Type B pancreatic cell (in vitro differentiated cells): ENCODE data around the gene CEP104. TPM values are rescaled to one million over a fixed set of nuclear protein-coding genes. Genes with fewer than 3 reads are reported as not detected.

Experiments
- DNase-seq: peaks from one replicate; pipeline ENCODE4 v3.0.0; 2021; ENCODE audit warnings: mixed read lengths; ENCODE audit not compliant: unreplicated experiment; ENCODE audit errors: extremely low spot score
- H3K27ac Mint-ChIP-seq: 2 replicates; pipeline ENCODE4 v1.8.0; 2021; ENCODE audit warnings: mild to moderate bottlenecking, mixed read lengths
- H3K27me3 Mint-ChIP-seq: 2 replicates; pipeline ENCODE4 v1.8.0; 2021; ENCODE audit warnings: mixed read lengths
- H3K36me3 Mint-ChIP-seq: 2 replicates; pipeline ENCODE4 v1.8.0; 2021; ENCODE audit warnings: mixed read lengths
- H3K4me1 Mint-ChIP-seq: one replicate; pipeline ENCODE4 v1.8.0; 2021; ENCODE audit warnings: mixed read lengths; ENCODE audit not compliant: unreplicated experiment
- H3K4me3 Mint-ChIP-seq: 2 replicates; pipeline ENCODE4 v1.8.0; 2021; ENCODE audit warnings: mild to moderate bottlenecking, mixed read lengths
- H3K9me3 Mint-ChIP-seq: 2 replicates; pipeline ENCODE4 v1.8.0; 2021; ENCODE audit warnings: mixed read lengths
- CTCF ChIP-seq: fragments of 200-600 bp; sonication (generic); conservative IDR thresholded peaks from 2 replicates; pipeline ENCODE4 v1.5.0; 2021; ENCODE audit warnings: antibody characterized with exemption, mild to moderate bottlenecking
- total RNA-seq: library from RNA; stranded (reverse); gene quantifications from 2 replicates; pipeline ENCODE4 v1.2.1, GENCODE V29; 2021; ENCODE audit warnings: low replicate concordance

The CEP104 gene
- total RNA-seq, 1 donor from 2014 or later: 41.9 TPM

- H3K36me3 Mint-ChIP-seq: no peaks in the 10 kb centered on the region
- TF ChIP-seq CTCF: no peak
- DNase-seq: no peak
- H3K27me3 Mint-ChIP-seq: no peaks in the 10 kb centered on the region
- H3K4me3 Mint-ChIP-seq: no peak overlapping the region
- peaks cover 21% of the 10 kb centered on the region for H3K4me1 Mint-ChIP-seq
- no peaks in the 10 kb centered on the region for H3K9me3 Mint-ChIP-seq
- H3K27ac Mint-ChIP-seq: peak overlapping the region; percentile 61
Measured at GRCh38 chr1:3904006-3904842, 47.2 kb upstream of the CEP104 start.

- H3K4me3 Mint-ChIP-seq: no peak overlapping the region
Measured at GRCh38 chr1:3903141-3904005, 46.4 kb upstream of the CEP104 start.

GRCh38 chr1:3902571-3903091, 45.6 kb upstream of the CEP104 start:
- Mint-ChIP-seq H3K4me3 (peak overlapping the region; percentile 37), H3K4me1 (peaks cover 28% of the 10 kb centered on the region), H3K9me3 (peaks cover 5% of the 10 kb centered on the region), H3K27ac (no peak overlapping the region), H3K27me3 (no peaks in the 10 kb centered on the region), H3K36me3 (peaks cover 8% of the 10 kb centered on the region)
- no peak for DNase-seq
- no peak for TF ChIP-seq CTCF

More at GRCh38 chr1:3903141-3904005, 46.4 kb upstream of the CEP104 start:
- no peak for DNase-seq
- H3K27ac Mint-ChIP-seq: peak overlapping the region; percentile 61
- H3K36me3 Mint-ChIP-seq: peaks cover 7% of the 10 kb centered on the region
- H3K4me1 Mint-ChIP-seq: peaks cover 28% of the 10 kb centered on the region
- H3K9me3 Mint-ChIP-seq: peaks cover 4% of the 10 kb centered on the region
- TF ChIP-seq CTCF: no peak
- H3K27me3 Mint-ChIP-seq: no peaks in the 10 kb centered on the region

- no peak for DNase-seq
- H3K4me1 Mint-ChIP-seq: peaks cover 32% of the 10 kb centered on the region
- no peak for TF ChIP-seq CTCF
- H3K27ac Mint-ChIP-seq: no peak overlapping the region
- H3K4me3 Mint-ChIP-seq: no peak overlapping the region
- H3K36me3 Mint-ChIP-seq: peaks cover 12% of the 10 kb centered on the region
- H3K27me3 Mint-ChIP-seq: no peaks in the 10 kb centered on the region
- H3K9me3 Mint-ChIP-seq: peaks cover 5% of the 10 kb centered on the region
Measured at GRCh38 chr1:3902111-3902511, 45.1 kb upstream of the CEP104 start.

- Mint-ChIP-seq H3K4me3 (peak overlapping the region; percentile 98), H3K9me3 (peaks cover 5% of the 10 kb centered on the region), H3K4me1 (peaks cover 36% of the 10 kb centered on the region), H3K27ac (peak overlapping the region; percentile 100), H3K36me3 (peaks cover 18% of the 10 kb centered on the region), H3K27me3 (no peaks in the 10 kb centered on the region)
- DNase-seq: peak; percentile 96
- peak; percentile 35 for TF ChIP-seq CTCF
Measured at GRCh38 chr1:3900969-3901529, 44.0 kb upstream of the CEP104 start.
